Cardiac muscle cell (in vitro differentiated cells and primary cell): Measurements from ENCODE around the gene KIAA1755. TPM values are rescaled to one million over a fixed set of nuclear protein-coding genes. Genes with fewer than 3 reads are reported as not detected.

Experiments used
- DNase-seq, 2 donors: peaks; one replicate each; pipeline versions ENCODE4 v3.0.0 to v3.0.0-alpha.2; 2010 to 2017; ENCODE audit warnings: low read depth in 1 of 2, low spot score in 1 of 2
- H3K27ac ChIP-seq: fragments of 200-600 bp; sonication (generic); 2 replicates; pipeline ENCODE4 v1.5.1; 2016
- H3K27me3 ChIP-seq: fragments of 200-600 bp; sonication (generic); 2 replicates; pipeline ENCODE4 v1.6.0; 2016; ENCODE audit warnings: control low read depth
- H3K36me3 ChIP-seq: fragments of 200-600 bp; sonication (generic); 2 replicates; pipeline ENCODE4 v1.5.1; 2016; ENCODE audit warnings: control low read depth
- H3K4me1 ChIP-seq: fragments of 200-600 bp; sonication (generic); 2 replicates; pipeline ENCODE4 v1.8.1; 2017; ENCODE audit warnings: low read depth, mild to moderate bottlenecking, mixed run types
- H3K4me3 ChIP-seq: fragments of 200-600 bp; sonication (generic); 2 replicates; pipeline ENCODE4 v1.5.1; 2016; ENCODE audit warnings: mild to moderate bottlenecking
- H3K9me3 ChIP-seq: fragments of 200-600 bp; sonication (generic); 2 replicates; pipeline ENCODE4 v1.5.1; 2017; ENCODE audit warnings: low read depth, mild to moderate bottlenecking, control low read depth
- polyA plus RNA-seq: library from polyadenylated mRNA; unstranded; fragments of >200 nt; fragmentation: Nextera tagmentation; extraction: Ambion mirVana; gene quantifications from 2 replicates; pipeline ENCODE4 v1.2.1, GENCODE V29; 2016
- total RNA-seq: library from RNA; depleted of rRNA; stranded (reverse); fragments of >200 nt; gene quantifications from 2 replicates; pipeline ENCODE4 v1.2.3, GENCODE V29; 2016
- TF ChIP-seq, protein P1 (sequence below): IDR thresholded peaks from 2 replicates; pipeline ENCODE4 v1.5.1; 2012; ENCODE audit warnings: low read depth, mild to moderate bottlenecking, low read length

Gene KIAA1755, protein sequence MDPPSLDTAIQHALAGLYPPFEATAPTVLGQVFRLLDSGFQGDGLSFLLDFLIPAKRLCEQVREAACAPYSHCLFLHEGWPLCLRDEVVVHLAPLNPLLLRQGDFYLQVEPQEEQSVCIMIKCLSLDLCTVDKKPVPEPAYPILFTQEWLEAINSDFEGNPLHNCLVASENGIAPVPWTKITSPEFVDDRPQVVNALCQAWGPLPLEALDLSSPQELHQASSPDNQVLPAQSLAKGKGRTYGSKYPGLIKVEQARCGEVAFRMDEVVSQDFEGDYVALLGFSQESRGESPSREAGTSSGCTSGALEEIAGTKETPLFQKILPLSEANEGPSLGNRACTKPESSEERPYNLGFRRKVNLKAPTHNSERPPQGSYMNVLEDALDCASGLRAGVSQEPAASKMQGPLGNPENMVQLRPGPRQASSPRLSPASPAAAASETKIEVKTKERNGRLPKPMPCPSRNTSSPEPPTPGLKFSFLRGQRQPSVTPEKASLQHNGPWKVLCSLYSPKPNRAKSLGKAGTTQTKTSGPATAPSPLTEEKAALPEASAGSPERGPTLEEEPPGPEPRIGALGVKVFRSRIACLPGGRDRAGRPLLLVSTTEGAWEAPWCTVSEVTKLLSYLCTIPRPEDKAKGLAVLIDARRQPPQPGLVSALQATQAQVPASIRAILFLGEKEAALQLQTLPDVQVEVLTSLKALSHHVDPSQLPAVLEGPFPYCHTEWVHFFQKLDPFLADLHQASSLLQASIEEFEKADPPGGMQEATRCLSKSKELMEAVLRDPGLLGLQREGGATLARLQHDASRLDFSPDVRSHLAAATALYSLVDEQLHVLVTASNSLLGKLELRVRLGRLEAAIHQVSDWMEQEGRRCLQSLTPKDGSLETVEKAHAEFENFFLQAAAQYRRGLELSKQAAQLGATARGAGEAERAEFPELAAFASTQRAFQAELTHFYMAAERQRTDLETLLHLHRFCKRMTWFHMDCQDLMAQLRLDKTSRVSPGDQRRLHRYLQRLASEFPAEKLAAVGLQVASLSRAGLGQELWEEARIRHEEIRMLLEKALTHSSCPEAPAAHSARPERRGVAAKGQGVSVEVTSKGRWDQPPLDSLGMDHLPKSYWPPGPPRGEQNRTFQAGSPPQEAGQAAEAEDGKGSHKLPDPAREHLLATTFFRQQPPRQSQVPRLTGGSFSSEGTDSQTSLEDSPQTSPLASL
- total RNA-seq (not detected in 2 replicates), polyA plus RNA-seq (not detected in 2 replicates)

DNA sequence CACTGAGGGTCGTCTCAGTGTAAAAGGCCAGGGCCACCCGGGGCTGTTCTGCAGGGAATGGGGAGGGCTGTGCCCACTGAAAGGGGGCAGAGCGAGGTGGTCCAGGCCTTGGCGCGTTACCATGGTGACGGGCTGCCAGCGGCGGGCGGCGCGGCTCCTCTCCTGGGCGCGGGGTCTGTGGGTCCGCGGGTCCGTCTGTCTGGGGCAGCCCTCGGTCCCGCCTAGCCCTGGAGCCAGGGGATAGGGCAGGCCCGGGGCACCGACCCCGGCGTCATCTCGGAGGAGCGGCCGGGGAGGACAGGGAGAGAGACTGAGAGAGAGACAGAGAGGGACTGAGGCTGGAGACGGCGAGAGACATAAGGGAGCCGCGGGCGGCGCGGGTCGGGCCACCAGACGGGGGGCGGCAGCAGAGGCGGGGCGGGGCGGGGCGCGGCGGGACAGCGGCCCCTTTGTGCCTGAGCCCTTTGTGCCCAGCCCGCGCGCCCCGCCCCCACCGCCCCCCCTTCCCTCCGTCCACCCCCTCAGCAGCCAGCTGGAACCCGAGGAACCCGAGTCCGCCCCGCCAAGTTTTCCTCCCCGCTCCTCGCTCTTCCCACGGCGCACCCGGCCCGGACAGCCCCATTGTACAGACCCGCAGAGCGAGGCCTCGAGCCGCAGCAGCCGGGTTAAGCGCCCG is at the start of gene KIAA1755:
Gene KIAA1755 (minus strand): TSS at position 358 of the 676 bp plus-strand sequence. CDS start 235 bp downstream, at position 123.
- H3K27ac ChIP-seq, result no peak within 1 kb of the TSS
- H3K4me1 ChIP-seq, result no peaks in the 10 kb centered on the region
- TF ChIP-seq, protein P1, sequence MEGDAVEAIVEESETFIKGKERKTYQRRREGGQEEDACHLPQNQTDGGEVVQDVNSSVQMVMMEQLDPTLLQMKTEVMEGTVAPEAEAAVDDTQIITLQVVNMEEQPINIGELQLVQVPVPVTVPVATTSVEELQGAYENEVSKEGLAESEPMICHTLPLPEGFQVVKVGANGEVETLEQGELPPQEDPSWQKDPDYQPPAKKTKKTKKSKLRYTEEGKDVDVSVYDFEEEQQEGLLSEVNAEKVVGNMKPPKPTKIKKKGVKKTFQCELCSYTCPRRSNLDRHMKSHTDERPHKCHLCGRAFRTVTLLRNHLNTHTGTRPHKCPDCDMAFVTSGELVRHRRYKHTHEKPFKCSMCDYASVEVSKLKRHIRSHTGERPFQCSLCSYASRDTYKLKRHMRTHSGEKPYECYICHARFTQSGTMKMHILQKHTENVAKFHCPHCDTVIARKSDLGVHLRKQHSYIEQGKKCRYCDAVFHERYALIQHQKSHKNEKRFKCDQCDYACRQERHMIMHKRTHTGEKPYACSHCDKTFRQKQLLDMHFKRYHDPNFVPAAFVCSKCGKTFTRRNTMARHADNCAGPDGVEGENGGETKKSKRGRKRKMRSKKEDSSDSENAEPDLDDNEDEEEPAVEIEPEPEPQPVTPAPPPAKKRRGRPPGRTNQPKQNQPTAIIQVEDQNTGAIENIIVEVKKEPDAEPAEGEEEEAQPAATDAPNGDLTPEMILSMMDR, result no peak
- no peak within 1 kb of the TSS for H3K4me3 ChIP-seq
- peaks cover 35% of the 10 kb centered on the region for H3K27me3 ChIP-seq
- H3K9me3 ChIP-seq, result no peaks in the 10 kb centered on the region
- DNase-seq, result peak; percentile 8 to 36
- no peaks in the 10 kb centered on the region for H3K36me3 ChIP-seq

DNA sequence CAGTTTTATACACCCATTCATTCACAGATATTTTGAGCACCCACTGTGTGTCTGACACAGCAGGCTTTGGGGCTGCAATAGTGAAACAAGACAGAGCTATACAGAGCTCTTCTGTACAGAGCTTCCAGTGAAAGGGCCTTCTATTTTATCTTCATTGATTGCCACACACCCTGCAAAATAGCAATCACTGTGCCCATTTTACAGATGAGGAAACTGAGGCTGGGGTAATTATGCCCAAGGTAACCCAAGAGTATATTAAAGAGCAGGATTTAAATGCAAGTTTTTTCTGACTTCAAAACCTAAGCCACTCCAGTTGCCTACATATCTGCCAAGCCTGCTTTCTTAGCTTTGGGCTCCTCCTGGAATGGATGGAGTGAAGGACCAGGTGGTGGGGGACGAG is 47.9 kb upstream of the KIAA1755 start:
- DNase-seq, result no peak

DNA sequence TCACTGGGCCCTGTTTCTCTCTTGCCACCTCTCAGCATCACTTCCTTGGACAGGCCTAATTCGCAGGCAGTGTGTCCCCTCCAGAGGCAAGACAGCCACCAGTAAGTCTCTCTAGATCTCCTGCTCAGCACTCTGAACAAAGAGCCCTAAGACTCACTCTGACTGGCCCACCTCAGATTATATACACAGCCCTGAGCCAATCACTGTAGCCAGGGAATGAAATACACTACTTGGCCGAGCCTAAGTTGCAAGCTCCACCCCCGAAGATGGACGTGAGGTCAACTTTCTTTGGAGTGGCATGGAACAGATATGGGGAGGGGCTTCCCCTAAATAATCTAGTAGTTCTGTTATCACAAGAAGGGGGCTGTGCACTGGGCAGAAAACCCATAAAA is 47.5 kb upstream of the KIAA1755 start:
- DNase-seq, result peak in 1 of 2 donors; percentile 40
- Histone ChIP-seq H3K27ac (no peak overlapping the region), H3K4me1 (no peaks in the 10 kb centered on the region), H3K36me3 (no peaks in the 10 kb centered on the region), H3K9me3 (no peaks in the 10 kb centered on the region), H3K27me3 (no peaks in the 10 kb centered on the region), H3K4me3 (no peak overlapping the region)
- TF ChIP-seq, protein P1, result no peak

More for the DNA sequence above, 47.9 kb upstream of the KIAA1755 start:
- no peak overlapping the region for H3K27ac ChIP-seq
- no peaks in the 10 kb centered on the region for H3K27me3 ChIP-seq
- H3K36me3 ChIP-seq, result no peaks in the 10 kb centered on the region
- no peaks in the 10 kb centered on the region for H3K4me1 ChIP-seq
- TF ChIP-seq, protein P1, result no peak
- H3K4me3 ChIP-seq, result no peak overlapping the region
- H3K9me3 ChIP-seq, result no peaks in the 10 kb centered on the region

DNA sequence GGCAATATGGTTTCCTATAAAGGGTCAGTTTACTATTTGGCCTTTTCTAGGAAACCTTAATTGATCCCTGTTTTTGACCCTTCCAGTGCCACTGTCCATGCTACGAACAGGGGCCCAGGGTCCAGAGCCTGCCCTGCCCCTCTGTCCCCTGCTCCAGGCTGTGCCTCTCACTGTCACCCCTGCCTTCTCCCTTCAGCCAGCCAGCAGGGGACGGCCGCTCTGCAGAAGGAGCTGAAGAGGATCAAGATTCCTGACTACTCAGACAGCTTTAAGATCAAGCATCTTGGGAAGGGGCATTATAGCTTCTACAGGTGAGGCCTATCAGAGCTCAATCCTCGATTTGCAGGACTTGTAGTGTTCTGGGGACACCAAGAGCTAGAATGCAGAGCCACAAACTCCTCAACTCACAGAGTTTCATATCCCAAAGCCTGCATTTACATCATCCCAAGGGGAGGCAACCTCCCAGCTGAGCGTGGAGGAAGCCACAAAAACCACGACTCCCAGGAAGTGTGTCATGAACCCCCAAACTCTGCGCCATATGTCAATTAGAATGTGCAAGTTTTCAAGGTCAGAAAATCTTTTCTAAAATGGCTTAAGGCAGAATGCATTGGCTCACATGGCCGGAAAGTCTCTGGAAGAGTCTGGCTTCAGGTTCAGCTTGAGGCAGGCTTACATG is 47.0 kb upstream of the KIAA1755 start:
- H3K4me1 ChIP-seq, result no peaks in the 10 kb centered on the region
- TF ChIP-seq, protein P1, result no peak
- H3K4me3 ChIP-seq, result no peak overlapping the region
- DNase-seq, result peak in 1 of 2 donors; percentile 73
- H3K27ac ChIP-seq, result no peak overlapping the region
- H3K27me3 ChIP-seq, result no peaks in the 10 kb centered on the region
- no peaks in the 10 kb centered on the region for H3K9me3 ChIP-seq
- no peaks in the 10 kb centered on the region for H3K36me3 ChIP-seq
